GM19351 (cell line): Measurements from ENCODE around the gene THAP3.

Experiments
- ATAC-seq: cut with Tn5 transposase; IDR thresholded peaks from one replicate; pipeline ENCODE4 v1.9.1; 2021; ENCODE audit warnings: mild to moderate bottlenecking, moderate library complexity; ENCODE audit not compliant: unreplicated experiment

The THAP3 gene

GRCh38 chr1:6666696-6667095 lies 42.0 kb downstream of the THAP3 start:
- no peak for ATAC-seq

- ATAC-seq: no peak
Observed at GRCh38 chr1:6667139-6667538, 42.5 kb downstream of the THAP3 start.

- ATAC-seq: no peak
Observed at GRCh38 chr1:6668503-6668902, 43.8 kb downstream of the THAP3 start.

GRCh38 chr1:6672558-6672957 lies 47.9 kb downstream of the THAP3 start:
- ATAC-seq: no peak

GRCh38 chr1:6673816-6674398 lies 49.2 kb downstream of the THAP3 start:
- no peak for ATAC-seq

- no peak for ATAC-seq
Observed at GRCh38 chr1:6674771-6675170, 50.1 kb downstream of the THAP3 start.

GRCh38 chr1:6675941-6676340 lies 51.3 kb downstream of the THAP3 start:
- no peak for ATAC-seq
